ENCODE data around the gene DNTTIP2.

DNTTIP2 gene

GRCh38 chr1:93821423-93822144, 57.4 kb downstream of the DNTTIP2 start:
- Histone ChIP-seq H3K9me3 (ENCODE audit: control insufficient read depth in 2 of 2, low read length in 2 of 2) (no peaks in the 10 kb centered on the region), H3K4me1 (ENCODE audit: control insufficient read depth, insufficient read depth, low read length) (no peaks in the 10 kb centered on the region), H3K9ac (ENCODE audit: low read length in 2 of 2) (no peak overlapping the region), H3K36me3 (ENCODE audit: control insufficient read depth in 2 of 2, insufficient read depth in 2 of 2, low read length in 2 of 2) (no peaks in the 10 kb centered on the region), H3K4me3 (ENCODE audit: low read length in 2 of 2) (no peak overlapping the region), H3K27ac (ENCODE audit: low read length) (no peak overlapping the region), H3K27me3 (ENCODE audit: control insufficient read depth in 1 of 2, insufficient read depth in 2 of 2, low read length in 2 of 2) (no peaks in the 10 kb centered on the region)

GRCh38 chr1:93820554-93821422, 58.2 kb downstream of the DNTTIP2 start:
- H3K27ac ChIP-seq (ENCODE audit: low read length) = no peak overlapping the region
- H3K27me3 ChIP-seq (ENCODE audit: control insufficient read depth in 1 of 2, insufficient read depth in 2 of 2, low read length in 2 of 2) = no peaks in the 10 kb centered on the region
- no peaks in the 10 kb centered on the region for H3K9me3 ChIP-seq (ENCODE audit: control insufficient read depth in 2 of 2, low read length in 2 of 2)
- no peaks in the 10 kb centered on the region for H3K4me1 ChIP-seq (ENCODE audit: control insufficient read depth, insufficient read depth, low read length)
- no peak overlapping the region for H3K9ac ChIP-seq (ENCODE audit: low read length in 2 of 2)
- H3K4me3 ChIP-seq (ENCODE audit: low read length in 2 of 2) = no peak overlapping the region
- H3K36me3 ChIP-seq (ENCODE audit: control insufficient read depth in 2 of 2, insufficient read depth in 2 of 2, low read length in 2 of 2) = no peaks in the 10 kb centered on the region

GRCh38 chr1:93818570-93818959, 60.4 kb downstream of the DNTTIP2 start:
- Histone ChIP-seq H3K27ac (ENCODE audit: low read length) (no peak overlapping the region), H3K27me3 (ENCODE audit: control insufficient read depth in 1 of 2, insufficient read depth in 2 of 2, low read length in 2 of 2) (no peaks in the 10 kb centered on the region), H3K9me3 (ENCODE audit: control insufficient read depth in 2 of 2, low read length in 2 of 2) (no peaks in the 10 kb centered on the region), H3K4me1 (ENCODE audit: control insufficient read depth, insufficient read depth, low read length) (no peaks in the 10 kb centered on the region), H3K9ac (ENCODE audit: low read length in 2 of 2) (no peak overlapping the region), H3K4me3 (ENCODE audit: low read length in 2 of 2) (no peak overlapping the region), H3K36me3 (ENCODE audit: control insufficient read depth in 2 of 2, insufficient read depth in 2 of 2, low read length in 2 of 2) (peaks cover 0 to 2% of the 10 kb centered on the region in 2 donors)

- no peak overlapping the region for H3K9ac ChIP-seq (ENCODE audit: low read length in 2 of 2)
- no peak overlapping the region for H3K4me3 ChIP-seq (ENCODE audit: low read length in 2 of 2)
- H3K27ac ChIP-seq (ENCODE audit: low read length) = no peak overlapping the region
- no peaks in the 10 kb centered on the region for H3K27me3 ChIP-seq (ENCODE audit: control insufficient read depth in 1 of 2, insufficient read depth in 2 of 2, low read length in 2 of 2)
- H3K4me1 ChIP-seq (ENCODE audit: control insufficient read depth, insufficient read depth, low read length) = no peaks in the 10 kb centered on the region
- H3K9me3 ChIP-seq (ENCODE audit: control insufficient read depth in 2 of 2, low read length in 2 of 2) = no peaks in the 10 kb centered on the region
- H3K36me3 ChIP-seq (ENCODE audit: control insufficient read depth in 2 of 2, insufficient read depth in 2 of 2, low read length in 2 of 2) = peaks cover 0 to 2% of the 10 kb centered on the region in 2 donors
Measured at GRCh38 chr1:93817819-93818569, 61.0 kb downstream of the DNTTIP2 start.

- H3K9ac ChIP-seq (ENCODE audit: low read length in 2 of 2) = no peak overlapping the region
- H3K27ac ChIP-seq (ENCODE audit: low read length) = no peak overlapping the region
- no peaks in the 10 kb centered on the region for H3K9me3 ChIP-seq (ENCODE audit: control insufficient read depth in 2 of 2, low read length in 2 of 2)
- H3K36me3 ChIP-seq (ENCODE audit: control insufficient read depth in 2 of 2, insufficient read depth in 2 of 2, low read length in 2 of 2) = peaks cover 0 to 2% of the 10 kb centered on the region in 2 donors
- H3K4me3 ChIP-seq (ENCODE audit: low read length in 2 of 2) = no peak overlapping the region
- no peaks in the 10 kb centered on the region for H3K27me3 ChIP-seq (ENCODE audit: control insufficient read depth in 1 of 2, insufficient read depth in 2 of 2, low read length in 2 of 2)
- no peaks in the 10 kb centered on the region for H3K4me1 ChIP-seq (ENCODE audit: control insufficient read depth, insufficient read depth, low read length)
Measured at GRCh38 chr1:93816970-93817678, 61.9 kb downstream of the DNTTIP2 start.

Measured in stomach smooth muscle (tissue), 2 donors.